Endodermal cell (in vitro differentiated cells): ENCODE measurements around the gene RNF112. TPM values are rescaled to one million over a fixed set of nuclear protein-coding genes. Genes with fewer than 3 reads are reported as not detected.

ENCODE experiments used
- DNase-seq: peaks from one replicate; pipeline ENCODE4 v3.0.0-alpha.2; 2017
- H3K27ac ChIP-seq: 2 replicates; pipeline ENCODE4 v1.5.1; 2013; ENCODE audit warnings: mild to moderate bottlenecking, low read depth, low read length, moderate library complexity
- H3K27me3 ChIP-seq: 2 replicates; pipeline ENCODE4 v1.6.1; 2013; ENCODE audit warnings: mild to moderate bottlenecking, low read length, moderate library complexity; ENCODE audit not compliant: insufficient read depth, control insufficient read depth, poor library complexity, severe bottlenecking
- H3K36me3 ChIP-seq: 2 replicates; pipeline ENCODE4 v1.7.0; 2013; ENCODE audit warnings: mild to moderate bottlenecking, low read length, moderate library complexity; ENCODE audit not compliant: control insufficient read depth, insufficient read depth
- H3K4me1 ChIP-seq: one replicate; pipeline ENCODE4 v1.7.0; 2013; ENCODE audit warnings: low read length; ENCODE audit not compliant: control insufficient read depth, insufficient read depth
- H3K4me3 ChIP-seq: 2 replicates; pipeline ENCODE4 v1.5.1; 2013; ENCODE audit warnings: mild to moderate bottlenecking, low read length, moderate library complexity
- H3K9ac ChIP-seq: 2 replicates; pipeline ENCODE4 v1.6.1; 2013; ENCODE audit warnings: mild to moderate bottlenecking, low read length, moderate library complexity; ENCODE audit not compliant: poor library complexity, severe bottlenecking; ENCODE audit errors: extremely low read depth
- H3K9me3 ChIP-seq: 2 replicates; pipeline ENCODE4 v1.6.1; 2013; ENCODE audit warnings: mild to moderate bottlenecking, low read length, moderate library complexity; ENCODE audit not compliant: control insufficient read depth
- H3K27ac Mint-ChIP-seq: 2 replicates; pipeline ENCODE4 v1.8.0; 2020; ENCODE audit warnings: mixed read lengths
- H3K27me3 Mint-ChIP-seq: 2 replicates; pipeline ENCODE4 v1.8.0; 2021; ENCODE audit warnings: mild to moderate bottlenecking, mixed read lengths; ENCODE audit not compliant: insufficient read depth
- H3K36me3 Mint-ChIP-seq: 2 replicates; pipeline ENCODE4 v1.8.0; 2020; ENCODE audit warnings: low read depth, mixed read lengths
- H3K4me1 Mint-ChIP-seq: 2 replicates; pipeline ENCODE4 v1.8.0; 2020; ENCODE audit warnings: mixed read lengths
- H3K4me3 Mint-ChIP-seq: 2 replicates; pipeline ENCODE4 v1.8.0; 2020; ENCODE audit warnings: mild to moderate bottlenecking, moderate library complexity, mixed read lengths
- H3K9me3 Mint-ChIP-seq: 2 replicates; pipeline ENCODE4 v1.8.0; 2020; ENCODE audit warnings: mild to moderate bottlenecking, mixed read lengths
- WGBS, 2 experiments: methylation state at CpG; one replicate each; pipeline versions ENCODE4 v1.1.5 to v1.1.7; 2013; ENCODE audit warnings: missing lambda C conversion rate in 2 of 2, mixed read lengths in 1 of 2; ENCODE audit not compliant: insufficient coverage in 1 of 2, insufficient read length in 1 of 2; 5-methylcytosine and 5-hydroxymethylcytosine counted together
- total RNA-seq, 2 donors: library from RNA; stranded (reverse); fragmentation: NEBNext Ultra II Directional in 1 of 2; extraction: Animal tissue kit (Norgen Biotek cat#: 25700) in 1 of 2; gene quantifications; 2 replicates in 1 of 2; 3 replicates in 1 of 2; pipeline ENCODE4 v1.2.1, GENCODE V29; 2021
- TF ChIP-seq, protein P1 (sequence below): fragments of 200-600 bp; sonication (generic); conservative IDR thresholded peaks from 2 replicates; pipeline ENCODE4 v1.5.0; 2021; ENCODE audit warnings: antibody characterized with exemption, mild to moderate bottlenecking

Gene RNF112
- total RNA-seq, 2 donors from 2014 or later, result 1.1 to 1.9 TPM

DNA sequence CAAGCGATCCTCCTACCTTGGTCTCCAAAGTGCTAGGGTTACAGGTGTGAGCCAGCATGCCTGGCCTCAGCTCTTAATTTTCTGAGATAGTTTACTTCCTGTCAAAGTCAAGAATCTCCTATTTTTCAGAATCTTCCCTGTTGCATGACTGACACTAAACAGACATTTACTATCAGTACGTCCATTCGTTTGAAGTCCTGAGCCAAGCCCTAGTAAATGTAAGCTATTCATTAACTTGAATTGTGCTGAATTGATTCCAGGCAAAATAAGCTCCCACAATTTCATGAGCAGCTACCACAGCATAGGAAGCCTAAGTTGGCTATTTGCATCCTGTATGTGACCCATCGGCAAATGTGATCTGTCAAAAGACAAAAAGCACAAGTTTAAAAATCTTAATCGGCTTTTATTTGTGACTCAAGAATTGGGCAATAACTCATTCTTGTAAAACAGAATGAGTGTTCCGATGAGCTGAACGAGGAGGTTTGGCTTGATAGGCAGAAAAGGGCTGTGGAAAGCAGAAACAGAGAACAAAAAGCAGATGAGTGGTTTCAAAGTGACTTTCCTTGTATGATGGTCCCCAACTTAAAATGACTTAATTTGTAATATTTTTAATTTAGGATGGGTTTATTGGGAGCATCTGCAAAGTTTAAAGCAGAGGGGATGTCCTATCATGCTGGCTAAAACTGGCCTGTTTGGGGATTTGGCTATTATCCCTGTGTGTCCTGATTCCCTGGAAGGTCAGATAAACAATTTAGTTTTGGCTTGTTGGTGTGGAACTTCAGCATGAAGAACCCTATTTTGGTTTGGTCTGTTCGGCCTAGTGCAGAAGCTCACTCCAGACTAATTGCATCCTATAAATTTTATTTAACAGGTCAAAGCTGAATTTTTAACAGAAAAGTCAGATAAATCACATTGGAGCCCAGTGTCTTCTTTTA is 14.2 kb downstream of the RNF112 start:
- Histone ChIP-seq H3K4me1 (no peaks in the 10 kb centered on the region), H3K27ac (no peak overlapping the region), H3K9ac (no peak overlapping the region), H3K4me3 (no peak overlapping the region), H3K27me3 (no peaks in the 10 kb centered on the region), H3K9me3 (peaks cover 3% of the 10 kb centered on the region), H3K36me3 (no peaks in the 10 kb centered on the region)
- H3K9me3 Mint-ChIP-seq, result peaks cover 2% of the 10 kb centered on the region
- peaks cover 32% of the 10 kb centered on the region for H3K4me1 Mint-ChIP-seq
- H3K36me3 Mint-ChIP-seq, result no peaks in the 10 kb centered on the region
- H3K27me3 Mint-ChIP-seq, result no peaks in the 10 kb centered on the region
- no peak for DNase-seq
- 96 to 97% methylated on average over 8 of the region's 8 CpGs for WGBS, 2 experiments
- H3K27ac Mint-ChIP-seq, result no peak overlapping the region
- TF ChIP-seq, protein P1, sequence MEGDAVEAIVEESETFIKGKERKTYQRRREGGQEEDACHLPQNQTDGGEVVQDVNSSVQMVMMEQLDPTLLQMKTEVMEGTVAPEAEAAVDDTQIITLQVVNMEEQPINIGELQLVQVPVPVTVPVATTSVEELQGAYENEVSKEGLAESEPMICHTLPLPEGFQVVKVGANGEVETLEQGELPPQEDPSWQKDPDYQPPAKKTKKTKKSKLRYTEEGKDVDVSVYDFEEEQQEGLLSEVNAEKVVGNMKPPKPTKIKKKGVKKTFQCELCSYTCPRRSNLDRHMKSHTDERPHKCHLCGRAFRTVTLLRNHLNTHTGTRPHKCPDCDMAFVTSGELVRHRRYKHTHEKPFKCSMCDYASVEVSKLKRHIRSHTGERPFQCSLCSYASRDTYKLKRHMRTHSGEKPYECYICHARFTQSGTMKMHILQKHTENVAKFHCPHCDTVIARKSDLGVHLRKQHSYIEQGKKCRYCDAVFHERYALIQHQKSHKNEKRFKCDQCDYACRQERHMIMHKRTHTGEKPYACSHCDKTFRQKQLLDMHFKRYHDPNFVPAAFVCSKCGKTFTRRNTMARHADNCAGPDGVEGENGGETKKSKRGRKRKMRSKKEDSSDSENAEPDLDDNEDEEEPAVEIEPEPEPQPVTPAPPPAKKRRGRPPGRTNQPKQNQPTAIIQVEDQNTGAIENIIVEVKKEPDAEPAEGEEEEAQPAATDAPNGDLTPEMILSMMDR, result no peak
- no peak overlapping the region for H3K4me3 Mint-ChIP-seq

GRCh38 chr17:19426631-19427030 is 15.6 kb downstream of the RNF112 start:
- Histone ChIP-seq H3K27ac (no peak overlapping the region), H3K9ac (no peak overlapping the region), H3K9me3 (no peaks in the 10 kb centered on the region), H3K4me1 (no peaks in the 10 kb centered on the region), H3K27me3 (no peaks in the 10 kb centered on the region), H3K36me3 (no peaks in the 10 kb centered on the region), H3K4me3 (no peak overlapping the region)
- Mint-ChIP-seq H3K36me3 (no peaks in the 10 kb centered on the region), H3K4me1 (peaks cover 29% of the 10 kb centered on the region), H3K27me3 (no peaks in the 10 kb centered on the region), H3K9me3 (peaks cover 2% of the 10 kb centered on the region), H3K27ac (peak overlapping the region; percentile 92), H3K4me3 (no peak overlapping the region)
- TF ChIP-seq, protein P1, result no peak
- WGBS, 2 experiments, result 58 to 78% methylated on average over 2 to 5 of the region's 5 CpGs
- peak; percentile 88 for DNase-seq

- Histone ChIP-seq H3K4me1 (peaks cover 10% of the 10 kb centered on the region), H3K27ac (no peak overlapping the region), H3K27me3 (no peaks in the 10 kb centered on the region), H3K4me3 (no peak overlapping the region), H3K36me3 (no peaks in the 10 kb centered on the region), H3K9ac (no peak overlapping the region), H3K9me3 (no peaks in the 10 kb centered on the region)
- no peaks in the 10 kb centered on the region for H3K27me3 Mint-ChIP-seq
- 90 to 92% methylated on average over 3 of the region's 3 CpGs for WGBS, 2 experiments
- H3K4me1 Mint-ChIP-seq, result peaks cover 50% of the 10 kb centered on the region
- peak overlapping the region; percentile 52 for H3K27ac Mint-ChIP-seq
- H3K9me3 Mint-ChIP-seq, result peaks cover 2% of the 10 kb centered on the region
- DNase-seq, result no peak
- TF ChIP-seq, protein P1, result no peak
- H3K36me3 Mint-ChIP-seq, result no peaks in the 10 kb centered on the region
- H3K4me3 Mint-ChIP-seq, result no peak overlapping the region
These were observed 20.7 kb downstream of the RNF112 start for GRCh38 chr17:19431691-19432090.
